Panc1 (cell line): ENCODE measurements around the gene NFU1. TPM values are rescaled to one million over a fixed set of nuclear protein-coding genes. Genes with fewer than 3 reads are reported as not detected.

ENCODE experiments used
- ATAC-seq: fragments of 200-7000 bp; cut with Tn5 transposase; 2 replicates; pipeline ENCODE4 v1.9.1; 2020; ENCODE audit warnings: mild to moderate bottlenecking, moderate library complexity
- BruUV-seq: library from RNA; stranded (reverse); fragments of 400-500 nt; replicated peaks from 2 replicates; lab custom pipeline; 2021; lab: Mats Ljungman, UMichigan
- CTCF ChIA-PET: fragments of 300-600 bp; sonication (Branson Sonifier 250); formaldehyde crosslinking; loops from one replicate; lab custom pipeline; 2022; ENCODE audit warnings: antibody characterized with exemption; lab: Charles Lee
- POLR2A ChIA-PET: fragments of 300-600 bp; sonication (Branson Sonifier 250); formaldehyde crosslinking; loops from one replicate; lab custom pipeline; 2022; ENCODE audit warnings: antibody characterized with exemption; lab: Charles Lee
- DNase-seq: peaks from one replicate; pipeline ENCODE4 v3.0.0-alpha.2; 2010; ENCODE audit warnings: low read depth, low spot score
- H3K27ac ChIP-seq: 2 replicates; pipeline ENCODE4 v1.5.1; 2011; ENCODE audit warnings: mild to moderate bottlenecking, low read length, inconsistent platforms
- H3K27me3 ChIP-seq: fragments of 200-500 bp; sonication (Bioruptor generic); 2 replicates; pipeline ENCODE4 v1.6.0; 2014; ENCODE audit warnings: low read length, inconsistent platforms; ENCODE audit not compliant: control insufficient read depth, insufficient read depth
- H3K36me3 ChIP-seq: fragments of 200-500 bp; sonication (Bioruptor generic); 2 replicates; pipeline ENCODE4 v1.5.1; 2014; ENCODE audit warnings: inconsistent platforms, mild to moderate bottlenecking, low read length, moderate library complexity; ENCODE audit not compliant: control insufficient read depth, insufficient read depth
- H3K4me1 ChIP-seq: 2 replicates; pipeline ENCODE4 v1.5.1; 2011; ENCODE audit warnings: inconsistent platforms, mild to moderate bottlenecking, low read length, moderate library complexity; ENCODE audit not compliant: control insufficient read depth, insufficient read depth
- H3K4me3 ChIP-seq, 2 experiments: 2 replicates each; pipeline ENCODE4 v1.5.1; 2011 to 2012; ENCODE audit warnings: low read depth in 2 of 2, low read length in 2 of 2, mild to moderate bottlenecking in 2 of 2, inconsistent platforms in 1 of 2, moderate library complexity in 1 of 2
- H3K9me3 ChIP-seq: fragments of 200-500 bp; sonication (Bioruptor generic); 2 replicates; pipeline ENCODE4 v1.5.1; 2014; ENCODE audit warnings: low read depth, mild to moderate bottlenecking, inconsistent platforms, low read length, moderate library complexity; ENCODE audit not compliant: control insufficient read depth, insufficient read depth
- CTCF ChIP-seq: fragments of 450-650 bp; IDR thresholded peaks from 2 replicates; pipeline ENCODE4 v1.5.1; 2017; ENCODE audit warnings: mild to moderate bottlenecking
- POLR2AphosphoS5 ChIP-seq: IDR thresholded peaks from 2 replicates; pipeline ENCODE4 v1.6.1; 2012; ENCODE audit warnings: mild to moderate bottlenecking, low read depth, low read length, moderate library complexity
- REST ChIP-seq, 2 experiments: IDR thresholded peaks; 2 replicates each; pipeline ENCODE4 v1.6.1; 2011 to 2012; ENCODE audit warnings: low read depth in 2 of 2, control low read depth in 1 of 2, low read length in 1 of 2, mild to moderate bottlenecking in 1 of 2, moderate library complexity in 1 of 2; ENCODE audit not compliant: insufficient read depth in 1 of 2
- SIN3A ChIP-seq: IDR thresholded peaks from 2 replicates; pipeline ENCODE4 v1.6.1; 2012; ENCODE audit warnings: low read depth, mild to moderate bottlenecking, low read length, moderate library complexity, borderline replicate concordance; ENCODE audit not compliant: insufficient read depth
- TCF7L2 ChIP-seq: IDR thresholded peaks from 2 replicates; pipeline ENCODE4 v1.6.1; 2011; ENCODE audit warnings: mild to moderate bottlenecking, low read depth, low read length, inconsistent platforms
- in situ Hi-C: cut with HindIII; loops from 2 replicates; pipeline ENCODE4 v1.10.0; 2016; ENCODE audit warnings: low sequenced_read_pairs, low pct_unique_long_range_greater_than_20kb
- intact Hi-C: fragments of 100-400 bp; cut with micrococcal nuclease; formaldehyde crosslinking; loops from one replicate; pipeline ENCODE4 v1.10.0; 2022; ENCODE audit not compliant: unreplicated experiment
- total RNA-seq: library from RNA; stranded (reverse); gene quantifications from one replicate; pipeline ENCODE4 v1.2.1, GENCODE V29; 2021; ENCODE audit not compliant: unreplicated experiment

The NFU1 gene
- total RNA-seq, 1 experiment from 2014 or later, result 42.9 TPM

- no peak overlapping the region for H3K27ac ChIP-seq
- H3K4me1 ChIP-seq, result no peaks in the 10 kb centered on the region
- no peaks in the 10 kb centered on the region for H3K27me3 ChIP-seq
- in situ Hi-C loops (no loop called here), intact Hi-C loops (no loop called here)
- H3K36me3 ChIP-seq, result no peaks in the 10 kb centered on the region
- POLR2A ChIA-PET, result interaction anchor here (0.6 kb wide), 1 partner anchor 98 kb away, joined by 3 read pairs; no protein-coding TSS in a partner anchor
- ATAC-seq, result no peak
- no peak for DNase-seq
- no TSS peak for BruUV-seq
- CTCF ChIA-PET, result no interaction called here
- TF ChIP-seq CTCF, result no peak
- TF ChIP-seq POLR2AphosphoS5, result no peak
- no peak for TF ChIP-seq REST (IDR thresholded peaks at IDR 0.05; ENCODE audit: insufficient read depth in 1 of 2, low read depth in 2 of 2, low read length in 1 of 2)
- TF ChIP-seq TCF7L2, result no peak
- TF ChIP-seq SIN3A, result no peak
- H3K4me3 ChIP-seq, result no peak overlapping the region
- H3K9me3 ChIP-seq, result no peaks in the 10 kb centered on the region
Measured at GRCh38 chr2:69454976-69455375, 17.7 kb upstream of the NFU1 start.

DNA sequence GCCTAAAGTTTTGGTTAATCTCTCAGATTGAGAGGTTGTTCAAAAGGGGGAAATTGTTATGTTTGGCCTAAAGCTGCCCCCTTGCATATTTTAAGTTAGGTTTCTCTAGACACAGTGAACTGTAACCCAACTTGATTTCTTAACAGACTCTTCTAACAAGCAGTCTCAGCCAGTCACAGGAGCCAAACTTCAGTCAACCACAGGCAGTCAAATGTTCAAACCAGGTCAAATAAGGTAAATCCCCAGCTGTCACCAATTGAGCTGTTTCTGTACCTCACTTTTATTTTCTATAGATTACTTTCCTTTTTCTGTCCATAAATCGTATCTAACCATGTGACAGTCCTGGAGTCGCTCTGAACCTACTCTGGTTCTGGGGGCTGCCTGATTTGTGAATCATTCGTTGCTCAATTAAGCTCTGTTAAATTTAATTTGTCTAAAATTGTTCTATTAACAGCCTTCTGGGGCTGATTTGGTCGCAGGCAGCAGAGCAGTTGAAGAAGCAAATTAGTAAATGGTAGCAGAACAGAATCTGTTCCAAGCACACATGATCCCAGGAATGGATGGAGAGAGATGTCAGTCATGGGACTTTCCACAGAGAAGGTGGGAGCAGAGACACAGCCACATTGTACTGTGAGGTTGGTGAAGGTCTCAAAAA lies 16.4 kb upstream of the NFU1 start:
- in situ Hi-C loops, result no loop called here
- intact Hi-C loops, result no loop called here
- Histone ChIP-seq H3K4me3 (no peak overlapping the region), H3K4me1 (no peaks in the 10 kb centered on the region), H3K27me3 (no peaks in the 10 kb centered on the region), H3K36me3 (no peaks in the 10 kb centered on the region), H3K9me3 (no peaks in the 10 kb centered on the region), H3K27ac (no peak overlapping the region)
- ATAC-seq (no peak), DNase-seq (no peak)
- CTCF ChIA-PET, result no interaction called here
- TF ChIP-seq TCF7L2, result no peak
- TF ChIP-seq CTCF, result no peak
- no peak for TF ChIP-seq POLR2AphosphoS5
- no peak for TF ChIP-seq REST (IDR thresholded peaks at IDR 0.05; ENCODE audit: insufficient read depth in 1 of 2, low read depth in 2 of 2, low read length in 1 of 2)
- no peak for TF ChIP-seq SIN3A
- POLR2A ChIA-PET, result no interaction called here
- no TSS peak for BruUV-seq
